BLaER1 (cell line): ENCODE data around the gene ASB13.
"Not testable (repeated sequence)": the region's sequence is repeated elsewhere in the genome, so short reads cannot be mapped to it uniquely, and the experiment has no call there.

ENCODE experiments used
- H3K27ac ChIP-seq: shearing (Covaris generic); formaldehyde crosslinking; 2 replicates; pipeline ENCODE4 v1.8.1; 2022
- H3K27me3 ChIP-seq: shearing (Covaris generic); formaldehyde crosslinking; 2 replicates; pipeline ENCODE4 v1.8.1; 2022
- H3K36me3 ChIP-seq: shearing (Covaris generic); formaldehyde crosslinking; 2 replicates; pipeline ENCODE4 v1.8.1; 2022
- H3K4me1 ChIP-seq: shearing (Covaris generic); formaldehyde crosslinking; 2 replicates; pipeline ENCODE4 v1.8.1; 2022
- H3K4me2 ChIP-seq: shearing (Covaris generic); formaldehyde crosslinking; 2 replicates; pipeline ENCODE4 v1.8.1; 2022
- H3K4me3 ChIP-seq: shearing (Covaris generic); formaldehyde crosslinking; 2 replicates; pipeline ENCODE4 v1.8.1; 2022
- H3K9ac ChIP-seq: shearing (Covaris generic); formaldehyde crosslinking; 2 replicates; pipeline ENCODE4 v1.8.1; 2022
- H3K9me3 ChIP-seq: shearing (Covaris generic); formaldehyde crosslinking; 2 replicates; pipeline ENCODE4 v1.8.1; 2022
- H4K20me1 ChIP-seq: shearing (Covaris generic); formaldehyde crosslinking; 2 replicates; pipeline ENCODE4 v1.8.1; 2022
- Cebpa-rat ChIP-seq: shearing (Covaris generic); IDR thresholded peaks from 2 replicates; pipeline ENCODE4 v1.8.1; 2022

ASB13 gene

DNA sequence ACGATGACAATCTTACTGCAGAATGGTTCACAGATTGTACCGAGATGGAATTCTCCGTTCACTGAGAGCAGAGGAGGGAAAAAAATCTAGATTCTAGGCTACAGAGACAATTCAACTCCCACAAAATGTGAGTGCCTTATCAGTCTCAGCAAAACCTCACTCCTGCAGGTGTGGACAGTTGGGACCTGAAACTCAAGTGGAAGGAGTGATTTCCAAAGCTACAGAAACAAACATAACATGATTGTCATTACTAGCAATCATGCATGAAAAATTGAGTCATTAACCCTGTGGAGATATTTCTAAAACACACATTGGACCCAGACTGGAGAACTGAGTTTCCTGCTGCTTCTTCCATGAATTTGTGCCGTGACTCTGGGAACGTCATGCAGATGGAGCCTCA is 71.3 kb downstream of the ASB13 start:
- Histone ChIP-seq H3K27ac (no peak overlapping the region), H3K27me3 (no peaks in the 10 kb centered on the region), H3K36me3 (no peaks in the 10 kb centered on the region), H3K4me2 (no peak overlapping the region; the same call in 1 of the 2 replicates), H4K20me1 (no peaks in the 10 kb centered on the region), H3K4me1 (peaks cover 24% of the 10 kb centered on the region), H3K4me3 (no peak overlapping the region), H3K9me3 (no peaks in the 10 kb centered on the region), H3K9ac (no peak overlapping the region)
- no peak for TF ChIP-seq Cebpa-rat

DNA sequence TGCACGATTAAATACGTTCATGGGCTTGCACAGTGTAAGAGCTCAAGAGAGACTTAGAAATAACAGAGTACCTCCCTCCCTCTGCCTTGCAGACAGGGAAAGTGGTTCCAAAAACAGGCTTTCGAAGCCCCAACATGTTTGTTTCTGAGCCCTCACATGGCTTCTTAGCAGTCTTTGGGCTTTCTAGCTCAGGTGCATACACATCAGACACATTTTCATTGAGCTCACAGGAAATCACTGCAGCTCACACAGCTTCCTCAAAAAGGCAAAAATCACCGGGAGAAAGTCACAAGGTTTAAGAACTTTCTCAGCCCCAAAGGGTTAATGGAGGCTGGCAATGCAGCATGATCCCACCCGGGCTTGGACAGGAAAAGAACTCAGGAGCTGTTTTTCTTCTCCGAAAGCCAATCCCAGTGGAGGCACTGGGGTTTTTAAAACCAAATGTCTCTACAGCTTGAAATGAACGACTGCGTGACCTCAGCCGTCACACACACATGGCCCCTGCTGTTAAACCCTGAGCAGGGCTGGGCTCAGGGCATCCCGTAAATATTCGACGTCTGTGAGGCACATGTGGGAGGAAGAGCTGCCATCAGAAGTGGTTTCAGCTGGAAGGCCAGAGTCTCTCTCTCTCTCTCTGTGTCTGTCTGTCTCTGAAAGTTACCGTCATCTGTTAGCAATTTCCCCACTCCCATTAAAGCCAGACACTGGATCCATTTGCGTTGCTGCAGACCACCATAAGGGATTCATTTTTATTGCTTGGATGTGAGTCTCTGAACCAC is 71.9 kb downstream of the ASB13 start:
- no peak for TF ChIP-seq Cebpa-rat
- H3K27ac ChIP-seq: no peak overlapping the region

GRCh38 chr10:5593347-5593746 is 73.0 kb downstream of the ASB13 start:
- not testable (repeated sequence) for H3K9me3 ChIP-seq, H3K27me3 ChIP-seq, H3K4me3 ChIP-seq, H3K4me2 ChIP-seq, H4K20me1 ChIP-seq, H3K36me3 ChIP-seq, H3K9ac ChIP-seq, H3K27ac ChIP-seq
- H3K4me1 ChIP-seq: peaks cover 41% of the 10 kb centered on the region

More for the DNA sequence above, 71.9 kb downstream of the ASB13 start:
- no peak overlapping the region for H3K4me2 ChIP-seq
- no peak overlapping the region for H3K4me3 ChIP-seq
- H3K27me3 ChIP-seq: no peaks in the 10 kb centered on the region
- H4K20me1 ChIP-seq: no peaks in the 10 kb centered on the region
- no peaks in the 10 kb centered on the region for H3K36me3 ChIP-seq
- peaks cover 30% of the 10 kb centered on the region for H3K4me1 ChIP-seq
- H3K9ac ChIP-seq: no peak overlapping the region
- H3K9me3 ChIP-seq: no peaks in the 10 kb centered on the region

DNA sequence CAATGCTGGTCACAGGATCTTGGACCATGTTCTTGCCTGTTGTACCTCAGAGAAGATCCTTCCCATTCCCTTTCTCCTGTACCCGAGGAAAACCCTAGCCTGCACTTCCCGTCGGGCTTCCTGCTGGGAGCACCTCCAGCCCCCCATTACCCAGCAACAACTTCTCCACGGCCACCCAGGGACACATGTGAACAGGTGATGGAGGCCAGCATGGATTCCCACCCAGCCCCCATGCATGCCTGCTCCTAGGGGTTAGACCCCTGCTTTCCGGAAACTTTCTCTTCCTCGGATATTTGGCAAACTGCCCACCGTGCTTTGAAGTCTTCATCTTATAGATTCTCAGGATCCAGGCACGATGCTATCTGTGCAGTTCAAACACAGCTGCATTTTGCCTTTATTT is 74.3 kb downstream of the ASB13 start:
- H3K9ac ChIP-seq: no peak overlapping the region
- peaks cover 43% of the 10 kb centered on the region for H3K4me1 ChIP-seq
- no peak overlapping the region for H3K27ac ChIP-seq
- no peak overlapping the region for H3K4me2 ChIP-seq
- H4K20me1 ChIP-seq: no peaks in the 10 kb centered on the region
- H3K27me3 ChIP-seq: no peaks in the 10 kb centered on the region
- no peaks in the 10 kb centered on the region for H3K9me3 ChIP-seq
- H3K4me3 ChIP-seq: no peak overlapping the region
- no peaks in the 10 kb centered on the region for H3K36me3 ChIP-seq
- TF ChIP-seq Cebpa-rat: no peak

GRCh38 chr10:5591336-5591824 is 75.0 kb downstream of the ASB13 start:
- Histone ChIP-seq H3K4me1 (peaks cover 38% of the 10 kb centered on the region), H3K4me3 (no peak overlapping the region), H3K27ac (no peak overlapping the region), H3K4me2 (no peak overlapping the region), H3K9me3 (no peaks in the 10 kb centered on the region), H3K36me3 (no peaks in the 10 kb centered on the region), H4K20me1 (no peaks in the 10 kb centered on the region), H3K9ac (no peak overlapping the region), H3K27me3 (no peaks in the 10 kb centered on the region)
- TF ChIP-seq Cebpa-rat: no peak

DNA sequence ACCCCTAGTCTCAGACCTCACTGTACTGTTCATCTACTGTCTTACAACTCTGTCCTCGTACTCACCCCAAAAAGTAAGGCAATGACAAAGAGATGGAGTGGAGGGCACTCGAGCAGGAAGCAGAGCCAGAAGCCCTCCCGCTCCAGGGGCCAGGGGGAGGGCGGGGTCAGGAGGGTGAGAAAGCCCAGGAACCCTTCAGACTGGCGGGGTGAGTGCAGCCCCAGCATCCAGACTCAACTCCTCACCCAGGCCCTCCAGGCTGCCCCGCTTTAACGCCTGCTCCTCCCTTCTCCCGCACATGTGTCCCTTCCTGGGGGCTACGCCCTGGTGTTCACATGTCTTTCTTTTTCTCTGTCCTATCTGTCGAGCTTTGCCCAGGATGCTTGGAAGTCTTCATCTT is 75.6 kb downstream of the ASB13 start:
- no peaks in the 10 kb centered on the region for H4K20me1 ChIP-seq
- no peak for TF ChIP-seq Cebpa-rat
- no peaks in the 10 kb centered on the region for H3K27me3 ChIP-seq
- no peak overlapping the region for H3K9ac ChIP-seq
- no peak overlapping the region for H3K4me2 ChIP-seq
- H3K36me3 ChIP-seq: no peaks in the 10 kb centered on the region
- H3K27ac ChIP-seq: no peak overlapping the region
- H3K9me3 ChIP-seq: no peaks in the 10 kb centered on the region
- peaks cover 34% of the 10 kb centered on the region for H3K4me1 ChIP-seq
- no peak overlapping the region for H3K4me3 ChIP-seq

- Histone ChIP-seq H4K20me1 (no peaks in the 10 kb centered on the region), H3K27me3 (no peaks in the 10 kb centered on the region), H3K27ac (no peak overlapping the region), H3K4me3 (no peak overlapping the region), H3K9me3 (no peaks in the 10 kb centered on the region), H3K36me3 (no peaks in the 10 kb centered on the region), H3K4me2 (peak overlapping the region; percentile 57; the same call in 1 of the 2 replicates), H3K9ac (no peak overlapping the region), H3K4me1 (peaks cover 34% of the 10 kb centered on the region)
- no peak for TF ChIP-seq Cebpa-rat
Observed at GRCh38 chr10:5589661-5590511, 76.5 kb downstream of the ASB13 start.

DNA sequence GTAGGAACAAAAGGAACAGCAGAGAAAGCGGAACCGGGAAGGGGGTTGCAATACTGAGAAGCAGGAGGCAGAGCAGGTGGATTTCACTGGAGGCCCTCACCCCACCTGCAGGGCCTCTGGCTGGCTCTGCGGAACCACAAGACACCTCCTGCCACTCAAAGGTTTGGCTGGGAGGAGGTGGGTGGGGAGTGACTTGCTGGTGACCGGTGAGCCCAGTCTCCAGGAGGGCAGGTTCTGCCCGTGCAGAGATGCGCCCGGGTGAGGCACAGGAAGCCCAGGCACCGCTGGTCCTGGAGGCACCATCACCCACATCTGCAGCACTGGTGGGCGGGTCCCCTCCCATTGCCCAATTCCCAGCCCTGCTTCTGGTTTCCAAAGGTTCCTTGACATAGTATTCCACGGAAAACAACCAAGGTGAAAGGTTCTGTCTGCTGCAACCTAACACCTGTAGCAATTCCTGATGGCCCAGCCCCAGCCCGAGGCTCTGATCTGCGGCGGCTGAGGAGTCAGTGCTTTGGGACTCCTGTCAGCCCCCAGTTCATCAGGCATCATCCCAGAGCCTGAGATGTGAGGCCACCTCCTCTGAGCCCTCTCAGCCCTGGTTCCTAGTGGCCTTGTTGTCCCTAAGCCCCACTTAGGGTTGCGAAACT is 77.3 kb downstream of the ASB13 start:
- no peak overlapping the region for H3K9ac ChIP-seq
- no peaks in the 10 kb centered on the region for H3K9me3 ChIP-seq
- H3K4me3 ChIP-seq: no peak overlapping the region
- H3K36me3 ChIP-seq: no peaks in the 10 kb centered on the region
- peak; percentile 40; the same call in 1 of the 2 replicates for TF ChIP-seq Cebpa-rat
- no peaks in the 10 kb centered on the region for H4K20me1 ChIP-seq
- no peak overlapping the region for H3K27ac ChIP-seq
- H3K27me3 ChIP-seq: no peaks in the 10 kb centered on the region
- H3K4me2 ChIP-seq: peak overlapping the region; percentile 57
- peaks cover 34% of the 10 kb centered on the region for H3K4me1 ChIP-seq
